Mucosa of descending colon (tissue), 3 donors: ENCODE measurements around the gene SURF4. TPM values are rescaled to one million over a fixed set of nuclear protein-coding genes. Genes with fewer than 3 reads are reported as not detected.
"Not testable (repeated sequence)": the region's sequence is repeated elsewhere in the genome, so short reads cannot be mapped to it uniquely, and the experiment has no call there.

ENCODE experiments used
- ATAC-seq: fragments of 200-7000 bp; cut with Tn5 transposase; one replicate; pipeline ENCODE4 v1.9.1; 2020; ENCODE audit warnings: mild to moderate bottlenecking, moderate library complexity
- DNase-seq, 3 donors: peaks; one replicate each; pipeline ENCODE4 v3.0.0-alpha.2; 2020
- H3K36me3 ChIP-seq: fragments of 200-600 bp; one replicate; pipeline ENCODE4 v1.8.0; 2021; ENCODE audit warnings: low read depth, mild to moderate bottlenecking
- H3K4me1 ChIP-seq: fragments of 200-600 bp; one replicate; pipeline ENCODE4 v1.8.0; 2021; ENCODE audit warnings: low read depth, mild to moderate bottlenecking
- H3K4me3 ChIP-seq: fragments of 200-600 bp; one replicate; pipeline ENCODE4 v1.8.0; 2021; ENCODE audit warnings: mild to moderate bottlenecking
- H3K9me3 ChIP-seq: fragments of 200-600 bp; one replicate; pipeline ENCODE4 v1.8.0; 2021; ENCODE audit warnings: mild to moderate bottlenecking
- intact Hi-C, 2 donors: fragments of 100-400 bp; cut with DNase I in 1 of 2; cut with micrococcal nuclease in 1 of 2; formaldehyde crosslinking; loops; one replicate each; pipeline versions ENCODE4 v1.11.0 to v1.11.1; 2022; cut with DNase I, micrococcal nuclease
- total RNA-seq, 3 donors: library from RNA; stranded (reverse); fragmentation: NEBNext Ultra II Directional in 2 of 3; extraction: Animal tissue kit (Norgen Biotek cat#: 25700) in 2 of 3; gene quantifications; one replicate each; pipeline versions ENCODE4 v1.2.1 to v1.2.4, GENCODE V29; 2021 to 2023
- TF ChIP-seq, protein P1 (sequence below): fragments of 200-600 bp; IDR thresholded peaks from one replicate; pipeline ENCODE4 v1.8.0; 2022; ENCODE audit warnings: antibody characterized with exemption, mild to moderate bottlenecking
- donor health status: DM: no; HTN: no; CAD: no; lungs with moderate emphysema.
- donor health status: DM: no; HTN: no; CAD: no.
- donor health status: DM: no; HTN: yes; CAD: no.

The SURF4 gene
- total RNA-seq, 3 donors from 2014 or later = 117 to 165 (median 149) TPM

DNA sequence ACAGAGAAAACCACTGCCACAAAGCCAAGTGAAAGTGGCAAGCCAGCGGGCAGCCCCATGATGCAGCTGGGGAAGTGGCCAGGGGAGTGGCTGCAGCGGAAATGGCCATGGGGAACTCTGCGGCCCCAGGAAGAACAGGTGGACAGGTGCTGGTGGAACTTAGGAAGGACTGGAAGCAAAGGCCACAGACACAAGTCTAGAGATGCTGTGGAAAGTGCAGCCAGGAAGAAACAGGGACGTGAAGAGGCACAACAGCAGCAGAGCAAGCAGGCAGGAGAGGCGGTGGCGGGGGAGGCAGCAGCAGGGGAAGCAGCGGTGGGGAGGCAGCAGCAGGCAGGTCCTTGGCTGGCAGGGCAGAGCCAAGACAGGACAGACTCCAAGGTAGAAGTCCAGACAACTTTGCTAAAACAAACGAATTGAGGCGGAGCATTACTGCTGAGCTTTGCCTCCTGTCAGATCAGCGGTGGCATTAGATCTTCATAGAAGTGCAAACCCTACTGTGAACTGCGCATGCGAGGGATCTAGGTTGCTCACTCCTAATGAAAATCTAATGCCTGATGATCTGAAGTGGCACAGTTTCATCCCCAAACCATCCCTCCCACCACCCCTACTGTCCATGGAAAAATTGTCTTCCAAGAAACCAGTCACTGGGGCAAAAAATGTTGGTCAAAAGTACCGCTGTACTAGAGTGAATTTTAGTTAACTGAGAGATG, 51.7 kb downstream of the SURF4 start:
- Histone ChIP-seq H3K36me3 (no peaks in the 10 kb centered on the region), H3K4me1 (no peaks in the 10 kb centered on the region), H3K4me3 (no peak overlapping the region), H3K9me3 (no peaks in the 10 kb centered on the region)
- ATAC-seq (no peak), DNase-seq (no peak)
- TF ChIP-seq, protein P1, sequence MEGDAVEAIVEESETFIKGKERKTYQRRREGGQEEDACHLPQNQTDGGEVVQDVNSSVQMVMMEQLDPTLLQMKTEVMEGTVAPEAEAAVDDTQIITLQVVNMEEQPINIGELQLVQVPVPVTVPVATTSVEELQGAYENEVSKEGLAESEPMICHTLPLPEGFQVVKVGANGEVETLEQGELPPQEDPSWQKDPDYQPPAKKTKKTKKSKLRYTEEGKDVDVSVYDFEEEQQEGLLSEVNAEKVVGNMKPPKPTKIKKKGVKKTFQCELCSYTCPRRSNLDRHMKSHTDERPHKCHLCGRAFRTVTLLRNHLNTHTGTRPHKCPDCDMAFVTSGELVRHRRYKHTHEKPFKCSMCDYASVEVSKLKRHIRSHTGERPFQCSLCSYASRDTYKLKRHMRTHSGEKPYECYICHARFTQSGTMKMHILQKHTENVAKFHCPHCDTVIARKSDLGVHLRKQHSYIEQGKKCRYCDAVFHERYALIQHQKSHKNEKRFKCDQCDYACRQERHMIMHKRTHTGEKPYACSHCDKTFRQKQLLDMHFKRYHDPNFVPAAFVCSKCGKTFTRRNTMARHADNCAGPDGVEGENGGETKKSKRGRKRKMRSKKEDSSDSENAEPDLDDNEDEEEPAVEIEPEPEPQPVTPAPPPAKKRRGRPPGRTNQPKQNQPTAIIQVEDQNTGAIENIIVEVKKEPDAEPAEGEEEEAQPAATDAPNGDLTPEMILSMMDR = no peak
- intact Hi-C loops = loop anchor here in 1 of 2 donors (10.0 kb wide), 1 partner anchor 139 kb away; no protein-coding TSS in a partner anchor

DNA sequence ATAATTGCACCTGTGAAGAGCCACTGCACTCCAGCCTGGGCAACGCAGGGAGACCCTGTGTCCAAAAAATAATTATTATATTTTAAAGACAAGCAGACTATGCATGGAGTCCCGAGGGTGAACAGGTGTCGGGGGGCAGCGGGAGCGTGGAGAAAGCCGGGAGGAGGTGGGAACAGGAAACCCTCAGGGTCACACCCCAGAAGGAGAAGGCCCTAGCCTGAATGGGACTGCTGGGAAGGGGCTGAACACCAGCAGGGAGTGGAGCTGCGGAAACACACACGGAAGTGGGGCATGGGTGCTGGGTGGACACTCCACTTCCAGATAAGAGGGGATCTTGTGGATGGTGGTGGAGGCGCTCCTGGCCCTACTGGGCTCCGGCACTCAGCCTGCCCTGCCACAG, 52.6 kb downstream of the SURF4 start:
- intact Hi-C loops = loop anchor here in 1 of 2 donors (10.0 kb wide), 1 partner anchor 138 kb away; no protein-coding TSS in a partner anchor
- Histone ChIP-seq H3K36me3 (no peaks in the 10 kb centered on the region), H3K9me3 (no peaks in the 10 kb centered on the region), H3K4me1 (no peaks in the 10 kb centered on the region), H3K4me3 (no peak overlapping the region)
- no peak for DNase-seq
- no peak for ATAC-seq
- TF ChIP-seq, protein P1 = no peak

DNA sequence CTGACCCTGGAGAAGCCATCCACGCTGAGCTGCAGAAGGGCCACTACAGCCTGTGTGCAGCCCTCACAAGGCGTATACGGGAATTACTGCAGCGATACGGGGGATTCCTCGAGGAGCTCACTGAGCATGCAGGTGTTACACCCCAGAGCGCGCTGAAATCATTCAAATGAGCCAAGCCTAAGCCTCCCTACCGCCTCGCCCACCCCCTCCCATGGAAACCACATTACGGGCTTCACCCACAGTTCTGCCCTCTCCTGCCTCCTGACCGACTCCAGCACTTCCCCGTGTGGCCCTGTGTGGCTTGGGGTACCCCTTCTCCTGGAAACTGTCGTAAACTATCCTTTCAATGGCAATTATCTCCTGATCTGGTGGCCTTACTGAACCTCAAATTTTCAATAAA, 53.2 kb downstream of the SURF4 start:
- no peak for DNase-seq
- intact Hi-C loops = loop anchor here in 1 of 2 donors (10.0 kb wide), 1 partner anchor 138 kb away; no protein-coding TSS in a partner anchor

DNA sequence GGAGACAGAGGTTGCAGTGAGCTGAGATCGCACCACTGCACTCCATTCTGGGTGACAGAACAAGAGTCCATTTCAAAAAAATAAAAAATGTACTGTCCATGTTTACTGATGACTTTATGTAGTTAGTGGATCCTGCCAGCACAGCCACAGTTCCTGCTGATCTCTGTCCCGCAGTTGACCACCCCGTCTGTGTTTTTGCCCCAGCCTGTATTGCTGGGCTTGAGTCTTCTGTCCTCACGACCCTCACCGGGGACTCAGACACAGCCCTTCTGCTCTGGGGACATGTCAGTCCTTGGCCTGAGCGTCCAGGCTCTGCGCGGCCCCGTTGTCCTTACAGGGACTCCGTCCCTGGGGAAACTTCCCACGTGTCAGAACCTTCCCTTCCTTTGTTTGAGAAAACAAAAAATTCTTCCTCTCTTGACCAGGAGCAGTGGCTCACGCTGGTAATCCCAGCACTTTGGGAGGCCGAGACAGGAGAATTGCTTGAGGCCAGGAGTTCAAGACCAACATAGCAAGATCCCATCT, 54.4 kb downstream of the SURF4 start:
- DNase-seq (no peak), ATAC-seq (no peak)
- no peaks in the 10 kb centered on the region for H3K4me1 ChIP-seq
- TF ChIP-seq, protein P1 = no peak
- no peaks in the 10 kb centered on the region for H3K36me3 ChIP-seq
- intact Hi-C loops = loop anchor here in 1 of 2 donors (10.0 kb wide), 1 partner anchor 137 kb away; no protein-coding TSS in a partner anchor
- no peak overlapping the region for H3K4me3 ChIP-seq
- H3K9me3 ChIP-seq = no peaks in the 10 kb centered on the region

More for the DNA sequence above, 53.2 kb downstream of the SURF4 start:
- TF ChIP-seq, protein P1 = no peak
- no peaks in the 10 kb centered on the region for H3K9me3 ChIP-seq
- H3K4me3 ChIP-seq = no peak overlapping the region
- no peaks in the 10 kb centered on the region for H3K4me1 ChIP-seq
- H3K36me3 ChIP-seq = no peaks in the 10 kb centered on the region
- ATAC-seq = no peak

DNA sequence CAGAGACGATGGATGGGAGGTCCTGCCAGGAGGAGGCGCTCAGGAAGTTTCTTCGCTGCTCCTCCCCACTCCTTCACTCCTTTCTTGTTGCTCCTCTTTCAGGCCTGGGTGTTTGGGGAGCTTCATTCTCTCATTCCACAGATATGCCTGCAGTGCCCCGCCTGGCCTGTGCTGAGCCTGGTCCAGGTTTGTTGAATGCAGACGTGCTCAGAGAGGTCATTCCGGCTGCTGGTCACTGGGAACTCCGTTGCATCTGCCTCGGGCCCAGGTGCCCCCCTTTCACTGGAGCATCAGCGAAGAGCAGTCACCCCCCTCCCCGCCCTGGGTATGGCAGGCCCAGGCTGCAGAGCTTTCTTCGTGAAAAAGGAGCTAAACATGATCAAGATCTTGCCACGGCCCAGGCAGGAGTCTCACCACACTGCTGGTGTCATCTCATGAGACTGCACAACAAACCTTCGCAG, 55.4 kb downstream of the SURF4 start:
- no peaks in the 10 kb centered on the region for H3K36me3 ChIP-seq
- TF ChIP-seq, protein P1 = no peak
- no peak overlapping the region for H3K4me3 ChIP-seq
- intact Hi-C loops = loop anchor here in 1 of 2 donors (10.0 kb wide), 1 partner anchor 136 kb away; no protein-coding TSS in a partner anchor
- DNase-seq = no peak
- H3K9me3 ChIP-seq = no peaks in the 10 kb centered on the region
- no peak for ATAC-seq
- H3K4me1 ChIP-seq = no peaks in the 10 kb centered on the region

DNA sequence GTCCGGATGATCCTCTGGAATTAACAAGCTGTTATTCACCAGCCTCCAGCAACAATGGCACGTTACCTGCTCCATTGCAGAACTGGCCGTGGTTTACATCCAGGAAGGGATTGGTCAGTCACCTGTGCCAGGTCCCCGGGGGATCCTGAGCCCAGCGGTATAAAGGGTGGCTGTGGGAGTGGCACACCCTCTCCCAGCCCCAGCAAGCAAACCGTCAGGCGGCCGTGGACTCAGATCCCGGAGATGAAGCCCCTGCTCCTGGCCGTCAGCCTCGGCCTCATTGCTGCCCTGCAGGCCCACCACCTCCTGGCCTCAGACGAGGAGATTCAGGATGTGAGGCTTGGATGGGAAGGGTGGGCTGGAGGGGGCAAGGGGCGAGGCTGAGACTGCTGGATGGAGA, 58.3 kb downstream of the SURF4 start:
- DNase-seq, H3K9me3 ChIP-seq, H3K36me3 ChIP-seq, H3K4me3 ChIP-seq, ATAC-seq, intact Hi-C loops, H3K4me1 ChIP-seq: not testable (repeated sequence)
